ENCODE measurements around the gene SLC37A4.
"Not testable (repeated sequence)": the region's sequence is repeated elsewhere in the genome, so short reads cannot be mapped to it uniquely, and the experiment has no call there.

The SLC37A4 gene

GRCh38 chr11:119030329-119031047 lies at the start of gene SLC37A4:
TSS of gene SLC37A4 (minus strand) at chr11:119030877.
- DNase-seq: peak; percentile 88

- no peak for DNase-seq
Observed at GRCh38 chr11:119078675-119079420, 48.2 kb upstream of the SLC37A4 start.

- no peak for DNase-seq
Observed at GRCh38 chr11:119077839-119078238, 47.2 kb upstream of the SLC37A4 start.

GRCh38 chr11:119067371-119068222 lies 36.9 kb upstream of the SLC37A4 start, which contains the start of gene VPS11:
TSS of gene VPS11 (plus strand) at chr11:119067818. CDS start at chr11:119067824, 6 bp downstream.
- DNase-seq: peak; percentile 89

- DNase-seq: no peak
Observed at GRCh38 chr11:119065369-119065768, 34.7 kb upstream of the SLC37A4 start.

- no peak for DNase-seq
Observed at GRCh38 chr11:119062779-119063178, 32.1 kb upstream of the SLC37A4 start.

- DNase-seq: no peak
Observed at GRCh38 chr11:119061256-119061655, 30.6 kb upstream of the SLC37A4 start.

- DNase-seq: not testable (repeated sequence)
Observed at GRCh38 chr11:119059128-119059527, 28.5 kb upstream of the SLC37A4 start.

- DNase-seq: peak; percentile 86
Observed at GRCh38 chr11:119057000-119057769, 26.5 kb upstream of the SLC37A4 start, which contains the start of gene HYOU1. TSS of gene HYOU1 (minus strand) at chr11:119057205. CDS start at chr11:119056160, 1,045 bp downstream.

GRCh38 chr11:119056421-119056999 lies 25.8 kb upstream of the SLC37A4 start:
- no peak for DNase-seq

- no peak for DNase-seq
Observed at GRCh38 chr11:119055901-119056300, 25.2 kb upstream of the SLC37A4 start.

GRCh38 chr11:119054418-119054817 lies 23.7 kb upstream of the SLC37A4 start:
- no peak for DNase-seq

- DNase-seq: no peak
Observed at GRCh38 chr11:119052163-119052814, 21.6 kb upstream of the SLC37A4 start.

GRCh38 chr11:119051440-119052162 lies 20.9 kb upstream of the SLC37A4 start:
- no peak for DNase-seq

GRCh38 chr11:119049081-119049480 lies 18.4 kb upstream of the SLC37A4 start:
- DNase-seq: no peak

GRCh38 chr11:119048644-119049043 lies 18.0 kb upstream of the SLC37A4 start:
- no peak for DNase-seq

- no peak for DNase-seq
Observed at GRCh38 chr11:119047205-119047604, 16.5 kb upstream of the SLC37A4 start.

- DNase-seq: no peak
Observed at GRCh38 chr11:119046489-119046888, 15.8 kb upstream of the SLC37A4 start.

GRCh38 chr11:119044708-119045107 lies 14.0 kb upstream of the SLC37A4 start:
- DNase-seq: no peak

- no peak for DNase-seq
Observed at GRCh38 chr11:119042927-119043326, 12.2 kb upstream of the SLC37A4 start.
